Activated CD4-positive, alpha-beta T cell treated with anti-CD3 and anti-CD28 coated beads for 1 hour (primary cell): ENCODE data around the gene THSD7B.
"Not testable (repeated sequence)": the region's sequence is repeated elsewhere in the genome, so short reads cannot be mapped to it uniquely, and the experiment has no call there.

ENCODE experiments used
- DNase-seq: peaks from one replicate; pipeline ENCODE4 v3.0.0-alpha.2; 2020

THSD7B gene

DNA sequence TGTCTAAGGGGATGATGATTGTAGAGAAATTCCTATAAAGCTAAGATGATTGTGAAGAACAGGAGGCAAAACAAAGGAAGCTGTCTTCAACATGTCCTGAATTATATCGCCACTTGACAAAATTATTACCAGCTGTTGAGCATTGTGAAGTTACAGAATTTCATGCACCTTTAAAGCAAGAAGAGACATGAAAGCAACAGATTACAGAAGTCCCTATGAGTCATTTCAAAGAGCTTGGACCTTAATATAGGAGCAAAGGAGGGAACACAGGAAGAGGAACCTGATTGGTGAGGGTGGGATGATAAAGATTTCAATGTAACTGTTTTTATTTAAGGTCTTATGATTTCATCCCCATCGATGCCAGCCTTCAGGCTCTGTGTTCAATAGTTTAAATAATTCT lies 672.0 kb downstream of the THSD7B start:
- DNase-seq = no peak

DNA sequence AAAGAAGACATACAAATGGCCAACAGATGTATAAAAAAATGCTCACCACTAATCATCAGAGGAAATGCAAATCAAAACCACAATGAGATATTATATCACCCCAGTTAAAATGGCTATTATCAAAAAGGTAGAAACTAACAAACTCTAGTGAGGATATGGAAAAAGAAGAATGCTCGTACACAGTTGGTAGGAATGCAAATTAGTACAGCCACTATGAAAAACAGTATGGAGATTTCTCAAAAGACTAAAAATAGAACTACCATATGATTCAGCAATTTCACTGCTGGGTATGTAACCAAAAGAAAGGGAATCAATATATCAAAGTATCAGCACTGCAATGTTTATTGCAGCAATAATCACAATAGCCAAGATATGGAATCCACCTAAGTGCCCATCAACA lies 679.6 kb downstream of the THSD7B start:
- no peak for DNase-seq

GRCh38 chr2:137449454-137449853 lies 684.1 kb downstream of the THSD7B start:
- DNase-seq = no peak

- no peak for DNase-seq
Measured at GRCh38 chr2:137454886-137455285, 689.5 kb downstream of the THSD7B start.

DNA sequence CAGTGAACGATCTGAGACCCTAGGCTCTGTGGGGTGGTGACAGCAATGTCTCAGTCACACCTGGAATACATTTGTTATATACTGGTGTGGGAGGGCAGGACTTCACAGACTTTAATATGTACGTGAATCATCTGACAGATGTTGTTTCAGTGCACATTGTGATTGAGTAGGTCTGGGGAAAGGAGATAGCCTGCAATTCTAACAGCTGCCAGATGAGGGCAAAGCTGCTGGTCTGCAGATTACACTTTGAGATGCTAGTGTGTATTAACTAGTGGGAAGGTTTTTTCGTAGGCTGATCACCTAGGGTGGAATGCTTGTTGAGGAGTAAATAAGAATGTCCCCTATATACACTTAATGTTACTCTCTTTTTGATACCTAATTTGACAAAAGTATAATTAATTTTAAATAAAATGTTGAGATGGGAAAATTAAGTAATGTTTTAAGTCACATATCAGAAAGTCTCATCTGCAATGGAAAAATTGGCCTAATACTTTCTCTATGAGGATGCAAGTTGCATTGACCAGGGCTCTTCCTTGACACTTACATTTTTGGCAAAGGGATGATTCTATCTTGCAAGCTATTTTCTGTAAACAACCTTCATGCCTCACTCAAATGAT lies 702.0 kb downstream of the THSD7B start:
- DNase-seq = no peak

- DNase-seq = no peak
Measured at GRCh38 chr2:137493261-137493660, 727.9 kb downstream of the THSD7B start.

DNA sequence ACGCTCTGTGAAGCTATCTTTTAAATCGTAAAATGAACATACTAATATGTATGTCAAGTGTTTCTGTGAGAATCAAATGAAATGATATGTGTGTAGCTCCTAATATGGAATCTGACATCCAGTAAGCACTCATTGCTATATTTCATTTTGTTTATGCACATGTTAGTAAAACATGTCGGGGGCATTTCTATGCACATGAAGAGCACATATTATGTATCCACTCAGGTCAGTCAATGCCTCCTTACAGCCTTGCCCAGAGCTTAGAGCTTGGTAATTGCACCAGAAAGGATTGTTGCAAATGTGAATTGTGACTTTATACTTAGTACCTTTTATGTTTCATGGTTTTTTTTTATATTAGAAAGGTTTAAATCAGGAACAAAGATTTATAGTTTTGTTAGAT lies 735.3 kb downstream of the THSD7B start:
- no peak for DNase-seq

DNA sequence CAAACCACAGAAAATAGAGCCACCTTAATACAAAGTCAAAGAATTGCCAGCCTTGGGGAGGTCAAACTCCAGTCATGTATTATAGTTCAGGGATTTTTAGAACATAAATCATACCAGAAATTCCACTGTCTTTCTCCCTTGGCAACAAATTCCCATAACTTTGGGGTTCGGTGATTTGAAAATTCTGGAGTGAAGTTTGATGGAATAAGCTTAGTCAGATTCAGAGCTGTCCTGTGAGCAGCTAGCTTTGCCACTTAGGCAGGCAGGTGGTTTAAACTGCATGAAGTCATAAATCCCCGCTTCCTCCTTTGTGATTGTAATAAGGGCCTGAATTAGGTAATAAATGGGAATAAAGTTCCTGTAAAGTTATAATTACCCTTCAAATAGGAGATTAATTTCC lies 741.9 kb downstream of the THSD7B start:
- no peak for DNase-seq

DNA sequence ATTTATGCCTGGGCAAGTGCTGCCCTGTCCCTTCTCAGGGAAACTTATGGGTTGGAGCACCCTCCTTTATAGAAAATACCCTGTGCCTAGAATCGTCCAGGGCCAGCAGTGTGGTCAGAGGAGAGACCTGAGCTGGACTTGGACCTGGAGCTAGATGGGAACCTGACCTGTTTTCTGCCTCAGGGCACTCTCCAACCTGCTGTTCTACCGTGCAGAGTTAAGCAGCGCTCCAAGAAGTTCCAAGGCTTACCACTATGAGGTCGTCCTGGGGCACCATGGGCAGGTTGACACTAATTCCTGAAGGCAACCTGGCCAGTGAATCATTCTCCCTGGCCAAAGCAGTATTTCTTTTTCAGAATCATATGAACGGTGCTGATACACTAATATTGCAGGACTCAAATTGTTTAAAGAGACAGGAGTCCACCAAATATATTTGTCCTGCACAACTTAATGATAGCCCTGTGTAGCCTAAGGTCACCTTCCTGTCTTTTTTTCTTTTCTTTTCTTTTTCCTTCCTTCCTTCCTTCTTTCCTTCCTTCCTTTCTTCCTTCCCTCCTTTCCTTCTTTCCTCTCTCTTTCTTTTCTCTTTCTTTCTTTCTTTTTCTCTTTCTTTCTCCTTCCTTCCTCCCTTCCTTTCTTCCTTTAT lies 743.5 kb downstream of the THSD7B start:
- DNase-seq = no peak

GRCh38 chr2:137511526-137511925 lies 746.2 kb downstream of the THSD7B start:
- DNase-seq = no peak

DNA sequence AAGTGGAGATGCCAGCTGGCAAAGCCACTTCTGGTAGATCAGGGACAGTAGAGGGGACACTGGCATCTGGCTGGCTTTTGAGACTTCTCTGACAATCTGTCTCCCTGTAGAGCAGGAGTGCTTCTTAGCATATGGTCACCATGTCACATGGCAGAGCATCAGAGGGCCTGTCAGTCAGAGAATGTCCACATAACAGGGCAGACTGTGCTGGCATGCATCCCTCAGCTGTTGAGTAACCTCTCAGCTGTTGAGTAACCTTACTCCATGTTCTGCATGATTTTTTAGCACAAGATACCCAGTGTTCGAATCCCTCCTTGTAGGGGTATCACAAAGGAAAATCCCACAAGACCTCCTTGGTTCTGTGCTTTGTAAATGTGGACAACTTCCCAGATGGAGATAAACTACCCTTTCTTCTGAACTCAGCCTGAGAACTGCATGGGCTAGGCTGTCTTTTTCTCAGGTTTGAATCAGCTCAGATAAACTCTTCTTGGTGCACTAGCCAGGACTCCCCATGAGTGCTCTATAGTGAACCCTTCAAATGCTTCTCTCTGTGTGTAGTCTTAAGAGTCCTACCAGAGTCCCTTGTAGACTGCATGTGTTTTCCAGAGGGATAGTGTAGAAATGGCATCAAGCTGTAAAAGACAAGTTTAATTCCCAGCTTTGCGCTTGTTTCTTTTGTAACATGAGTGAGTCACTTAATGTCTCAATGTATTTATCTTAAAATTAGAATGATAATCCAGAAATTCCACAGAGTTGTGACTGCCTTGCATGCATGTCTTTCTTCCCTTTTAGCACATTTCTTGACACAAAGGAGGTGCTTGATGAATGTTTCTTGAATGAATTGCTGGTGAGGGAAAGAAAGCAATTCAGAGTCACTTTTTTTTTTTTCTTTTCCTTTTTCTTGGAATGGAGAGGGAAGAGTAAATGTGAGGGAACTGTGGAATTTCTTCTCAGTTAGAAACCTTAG lies 756.6 kb downstream of the THSD7B start:
- no peak for DNase-seq

DNA sequence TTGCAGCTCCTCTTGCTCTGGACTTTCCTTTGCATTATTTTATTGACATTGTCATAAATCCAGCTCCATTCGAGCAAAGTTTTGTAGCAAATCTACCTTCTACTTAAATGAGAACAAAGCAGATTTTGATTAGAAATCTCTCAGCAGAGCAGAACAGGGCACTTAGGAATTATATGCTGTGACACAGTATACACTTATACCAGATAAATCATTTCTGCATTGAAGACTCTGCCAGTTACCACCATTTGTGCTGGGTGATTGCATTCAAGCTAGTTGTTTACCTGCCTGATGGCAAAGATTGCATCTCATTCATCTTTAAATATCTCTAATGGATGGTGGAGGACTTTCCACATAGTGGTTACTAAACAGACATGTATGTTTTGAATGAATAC lies 757.3 kb downstream of the THSD7B start:
- DNase-seq = no peak

GRCh38 chr2:137523931-137524330 lies 758.6 kb downstream of the THSD7B start:
- DNase-seq = no peak

DNA sequence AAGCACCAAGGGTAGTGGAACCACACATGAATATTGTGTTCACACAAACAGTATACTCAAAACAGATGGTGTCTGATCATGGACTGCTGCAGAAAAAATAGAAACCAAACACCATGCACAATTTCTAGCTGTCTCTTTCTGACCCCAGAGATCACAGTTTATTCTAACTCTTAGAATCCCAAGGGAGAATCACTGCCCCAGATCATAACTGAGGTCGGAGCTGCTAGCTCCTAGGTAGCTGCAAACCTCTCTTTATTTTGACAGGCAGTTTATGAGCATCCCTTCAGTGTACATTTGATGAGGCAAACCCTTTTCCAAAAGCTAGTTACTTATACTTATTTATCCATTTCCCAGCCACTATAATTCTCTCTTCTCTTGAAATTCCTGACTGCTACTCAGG lies 759.8 kb downstream of the THSD7B start:
- no peak for DNase-seq

DNA sequence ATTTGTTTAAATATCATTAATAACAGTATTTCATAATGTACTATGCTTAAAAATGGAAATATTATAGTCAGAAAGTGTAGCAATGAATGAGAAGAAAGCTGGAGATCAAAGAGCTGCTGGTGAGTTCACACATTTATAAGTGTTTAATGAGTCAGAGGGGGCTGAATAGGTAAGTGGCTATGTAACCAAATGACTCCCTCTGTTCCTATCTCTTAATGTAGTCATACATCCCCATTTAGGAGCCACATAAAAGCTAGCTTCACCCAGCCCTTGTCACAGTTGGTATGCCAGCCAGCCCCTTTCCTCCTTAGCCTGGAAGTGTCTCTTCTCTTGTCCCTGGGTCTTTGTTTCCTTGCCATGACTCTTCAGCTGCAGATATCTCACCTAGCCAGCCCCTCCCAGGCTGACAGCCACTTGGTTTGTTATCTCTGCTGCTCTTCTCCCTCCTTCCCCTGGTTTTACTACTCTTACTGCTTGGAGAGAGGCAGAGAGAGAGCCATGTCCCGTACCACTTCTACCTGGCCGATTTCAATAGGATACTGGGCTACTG lies 760.4 kb downstream of the THSD7B start:
- no peak for DNase-seq

DNA sequence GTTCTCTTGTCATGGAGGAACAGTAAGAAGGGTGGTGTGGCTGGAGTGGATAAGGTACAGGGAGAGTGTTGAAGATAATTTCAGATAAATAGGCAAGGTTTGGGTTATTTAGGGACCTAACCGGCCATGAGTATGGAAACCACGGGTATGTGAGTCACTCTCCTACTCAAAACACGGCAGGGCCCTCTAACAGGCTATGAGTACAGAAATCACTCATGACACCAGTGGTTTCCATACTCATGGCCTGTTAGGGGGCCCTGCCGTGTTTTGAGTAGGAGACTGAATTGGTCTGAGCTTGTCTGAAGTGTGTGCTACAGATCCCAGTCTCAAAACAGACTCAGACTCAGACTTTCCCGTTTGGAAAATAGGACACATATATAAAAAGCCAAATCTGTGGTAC lies 770.6 kb downstream of the THSD7B start:
- no peak for DNase-seq

DNA sequence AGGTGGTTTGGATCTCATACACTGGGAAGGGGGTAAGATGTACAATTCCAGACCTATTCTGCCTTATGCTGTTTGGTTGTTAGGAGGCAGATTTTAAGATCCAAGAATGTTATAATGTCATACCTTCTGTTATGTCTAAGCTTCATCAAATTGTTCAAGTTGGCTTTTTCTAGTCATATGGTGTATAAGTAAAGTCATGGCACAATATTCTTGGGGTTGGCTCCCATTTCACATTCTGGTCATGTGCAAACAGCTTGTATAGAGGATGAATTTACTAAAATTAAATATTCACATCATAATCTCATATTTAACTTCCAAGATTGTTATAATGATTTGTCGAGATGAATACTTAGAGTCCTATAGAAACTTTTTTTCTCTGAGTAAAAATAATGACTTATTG lies 774.0 kb downstream of the THSD7B start:
- DNase-seq = no peak

DNA sequence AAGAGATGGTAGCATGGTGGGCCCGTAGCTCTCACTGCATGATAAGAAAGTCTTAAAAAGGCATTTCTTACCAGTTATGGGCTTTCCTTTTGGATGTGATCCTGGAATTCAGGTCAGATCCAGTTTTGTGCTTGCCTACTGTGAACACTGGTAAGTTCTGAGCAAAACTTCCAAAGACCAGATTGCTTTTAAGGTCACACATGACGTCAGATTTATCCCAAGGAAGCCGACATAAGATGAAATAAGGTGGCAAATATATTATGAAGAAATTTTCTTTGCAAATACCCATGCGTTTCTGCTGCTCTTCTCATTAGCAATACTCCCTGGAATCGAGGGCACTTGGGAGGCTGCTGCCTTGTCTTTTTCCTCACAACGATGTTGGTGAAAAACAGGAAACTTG lies 782.5 kb downstream of the THSD7B start:
- no peak for DNase-seq

DNA sequence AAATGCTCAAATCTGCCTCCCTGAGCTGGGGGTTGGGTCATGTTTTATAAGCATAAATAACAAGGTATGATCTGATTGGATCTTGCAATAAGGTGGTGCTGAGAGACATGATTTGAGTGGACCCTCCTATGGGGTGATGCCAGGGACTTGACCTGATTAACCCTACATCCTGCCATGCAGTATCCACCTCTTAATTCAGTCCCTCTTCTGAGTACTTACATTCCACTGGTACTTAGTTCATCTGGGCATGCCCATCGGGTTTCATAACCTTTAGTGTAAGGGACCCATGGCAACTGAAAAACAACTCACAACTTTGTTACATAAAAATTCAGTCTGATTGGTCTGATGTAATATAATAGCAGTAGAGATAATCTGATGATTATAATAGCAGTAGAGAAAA lies 801.0 kb downstream of the THSD7B start:
- no peak for DNase-seq

DNA sequence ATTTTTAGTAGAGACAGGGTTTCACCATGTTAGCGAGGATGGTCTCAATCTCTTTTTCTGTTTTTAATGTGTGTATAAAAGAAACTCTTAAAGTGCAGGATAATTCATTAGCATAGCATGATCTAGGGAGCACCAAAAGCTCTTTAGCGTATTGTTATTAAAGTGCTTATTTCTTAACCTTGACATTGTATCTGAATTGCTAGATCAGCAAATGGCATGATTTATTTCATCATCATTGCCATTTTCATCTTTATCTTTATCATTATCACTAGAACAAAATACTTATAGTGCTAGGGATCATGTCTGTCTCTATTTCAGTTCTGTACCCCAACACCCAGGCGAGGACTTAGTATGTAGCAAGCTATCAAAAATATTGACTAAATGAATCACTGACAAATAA lies 805.1 kb downstream of the THSD7B start:
- DNase-seq = no peak

DNA sequence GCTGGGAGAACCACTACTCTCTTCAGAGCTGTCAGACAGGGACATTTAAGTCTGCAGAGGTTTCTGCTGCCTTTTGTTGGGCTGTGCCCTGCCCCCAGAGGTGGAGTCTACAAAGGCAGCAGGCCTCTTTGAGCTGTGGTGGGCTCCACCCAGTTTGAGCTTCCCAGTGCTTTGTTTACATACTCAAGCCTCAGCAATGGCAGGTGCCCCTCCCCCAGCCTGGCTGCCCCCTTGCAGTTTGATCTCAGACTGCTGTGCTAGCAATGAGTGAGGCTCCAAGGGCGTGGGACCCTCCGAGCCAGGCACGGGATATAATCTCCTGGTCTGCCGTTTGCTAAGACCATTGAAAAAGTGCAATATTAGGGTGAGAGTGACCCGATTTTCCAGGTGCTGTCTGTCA lies 822.5 kb downstream of the THSD7B start:
- DNase-seq = not testable (repeated sequence)

DNA sequence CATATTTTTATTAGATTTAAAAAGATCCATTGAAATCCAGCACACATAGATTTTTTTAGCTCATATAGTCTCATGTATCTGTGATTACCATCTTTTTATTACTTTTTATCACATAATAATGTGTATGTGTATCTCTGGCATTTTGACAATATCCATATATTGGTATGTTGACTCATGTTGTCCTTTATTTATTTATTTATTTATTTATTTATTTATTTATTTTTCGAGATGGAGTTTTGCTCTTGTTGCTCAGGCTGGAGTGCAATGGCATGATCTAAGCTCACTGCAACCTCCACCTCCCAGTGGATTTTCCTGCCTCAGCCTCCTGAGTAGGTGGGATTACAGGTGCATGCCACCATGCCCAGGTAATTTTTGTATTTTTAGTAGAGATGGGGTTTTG lies 823.2 kb downstream of the THSD7B start:
- DNase-seq = not testable (repeated sequence)

DNA sequence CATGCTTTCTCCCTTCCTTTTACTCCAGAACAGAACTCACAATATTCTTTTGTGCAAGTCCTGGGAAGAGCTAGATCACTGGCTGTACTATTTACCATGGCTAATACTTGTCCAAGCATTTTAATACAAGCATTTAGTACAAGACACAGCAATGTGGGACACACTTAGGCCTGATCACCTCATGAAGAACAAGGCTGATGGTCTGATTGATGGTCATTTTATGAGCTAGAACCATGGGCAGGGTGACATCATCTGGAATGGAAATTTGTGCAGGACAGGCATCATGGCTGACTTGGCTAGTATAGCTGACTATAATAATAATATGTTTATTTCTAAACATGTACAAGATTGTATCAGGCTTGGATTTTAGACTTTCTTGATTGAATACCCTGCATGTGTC lies 824.8 kb downstream of the THSD7B start:
- no peak for DNase-seq
